HL-60 (cell line): ENCODE measurements around the gene EIF3I.
A peak's percentile ranks its signal among the peaks of the same experiment; 100 is the strongest.

Experiments
- DNase-seq, 2 experiments: peaks; one replicate each; pipeline ENCODE4 v3.0.0-alpha.2; 2010 to 2020; ENCODE audit warnings: low read depth in 1 of 2, low spot score in 1 of 2
- H3K27ac ChIP-seq: fragments of 250-450 bp; sonication (Bioruptor Pico); replicated peaks from 2 replicates; pipeline ENCODE4 v1.5.1; 2020; ENCODE audit warnings: mild to moderate bottlenecking, moderate library complexity
- H3K27me3 ChIP-seq: fragments of 250-450 bp; sonication (Bioruptor Pico); 2 replicates; pipeline ENCODE4 v1.5.1; 2021; ENCODE audit warnings: mild to moderate bottlenecking, moderate library complexity; ENCODE audit not compliant: insufficient read depth, poor library complexity, severe bottlenecking
- H3K4me3 ChIP-seq: replicated peaks from 2 replicates; pipeline ENCODE4 v1.5.1; 2011; ENCODE audit warnings: mild to moderate bottlenecking, control low read depth, low read length; ENCODE audit not compliant: insufficient read depth
- GABPA ChIP-seq: IDR thresholded peaks from 2 replicates; pipeline ENCODE4 v1.6.1; 2012; ENCODE audit warnings: low read depth
- POLR2AphosphoS5 ChIP-seq: IDR thresholded peaks from 2 replicates; pipeline ENCODE4 v1.6.1; 2012; ENCODE audit warnings: low read depth
- SPI1 ChIP-seq: IDR thresholded peaks from 2 replicates; pipeline ENCODE4 v1.6.1; 2012; ENCODE audit warnings: low read depth, mild to moderate bottlenecking, borderline replicate concordance
- TF ChIP-seq, protein P1 (sequence below): IDR thresholded peaks from one replicate; pipeline ENCODE4 v1.5.1; 2011; ENCODE audit warnings: low read length, control low read depth, inconsistent platforms; ENCODE audit not compliant: insufficient read depth
- TF ChIP-seq, protein P2 (sequence below): IDR thresholded peaks from 2 replicates; pipeline ENCODE4 v1.6.1; 2012; ENCODE audit warnings: low read depth; ENCODE audit not compliant: insufficient replicate concordance

The EIF3I gene

DNA sequence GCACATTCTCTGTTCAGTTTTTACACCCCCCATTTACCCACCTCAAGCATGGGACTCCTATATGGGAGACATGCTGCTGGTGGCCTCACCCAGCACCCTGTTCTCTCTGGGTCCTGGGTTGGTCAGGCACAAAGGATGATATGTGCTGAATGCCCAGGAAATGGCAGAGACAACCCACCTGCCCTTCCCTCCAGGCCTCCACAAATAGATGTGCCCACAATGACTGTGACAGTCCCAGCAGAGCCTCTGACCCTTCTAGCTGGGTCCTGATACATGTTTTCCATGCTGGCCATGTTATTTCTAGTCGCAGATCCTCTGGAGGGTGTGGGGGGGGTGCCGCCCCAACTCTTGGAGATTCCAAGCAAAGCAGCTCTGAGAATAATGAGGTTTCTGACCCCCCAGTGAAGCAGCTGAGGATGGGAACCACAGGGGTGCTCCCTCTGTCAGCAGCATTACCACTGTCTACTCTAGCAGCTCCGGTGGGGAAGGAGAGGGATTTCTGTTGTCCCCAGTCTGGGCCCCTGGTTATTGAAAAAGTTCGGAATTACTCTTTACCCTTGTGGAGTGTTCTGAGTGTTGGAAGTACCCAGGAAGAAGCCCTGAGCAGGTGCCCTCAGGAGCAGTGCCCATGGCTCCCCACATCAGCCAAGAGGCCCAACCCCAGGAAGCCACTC lies 23.0 kb upstream of the EIF3I start:
- Histone ChIP-seq H3K27ac (no peak overlapping the region), H3K4me3 (no peak overlapping the region), H3K27me3 (no peaks in the 10 kb centered on the region)
- DNase-seq: no peak
- TF ChIP-seq GABPA (no peak), POLR2AphosphoS5 (no peak), SPI1 (no peak)
- TF ChIP-seq, protein P1, sequence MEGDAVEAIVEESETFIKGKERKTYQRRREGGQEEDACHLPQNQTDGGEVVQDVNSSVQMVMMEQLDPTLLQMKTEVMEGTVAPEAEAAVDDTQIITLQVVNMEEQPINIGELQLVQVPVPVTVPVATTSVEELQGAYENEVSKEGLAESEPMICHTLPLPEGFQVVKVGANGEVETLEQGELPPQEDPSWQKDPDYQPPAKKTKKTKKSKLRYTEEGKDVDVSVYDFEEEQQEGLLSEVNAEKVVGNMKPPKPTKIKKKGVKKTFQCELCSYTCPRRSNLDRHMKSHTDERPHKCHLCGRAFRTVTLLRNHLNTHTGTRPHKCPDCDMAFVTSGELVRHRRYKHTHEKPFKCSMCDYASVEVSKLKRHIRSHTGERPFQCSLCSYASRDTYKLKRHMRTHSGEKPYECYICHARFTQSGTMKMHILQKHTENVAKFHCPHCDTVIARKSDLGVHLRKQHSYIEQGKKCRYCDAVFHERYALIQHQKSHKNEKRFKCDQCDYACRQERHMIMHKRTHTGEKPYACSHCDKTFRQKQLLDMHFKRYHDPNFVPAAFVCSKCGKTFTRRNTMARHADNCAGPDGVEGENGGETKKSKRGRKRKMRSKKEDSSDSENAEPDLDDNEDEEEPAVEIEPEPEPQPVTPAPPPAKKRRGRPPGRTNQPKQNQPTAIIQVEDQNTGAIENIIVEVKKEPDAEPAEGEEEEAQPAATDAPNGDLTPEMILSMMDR: no peak
- TF ChIP-seq, protein P2, sequence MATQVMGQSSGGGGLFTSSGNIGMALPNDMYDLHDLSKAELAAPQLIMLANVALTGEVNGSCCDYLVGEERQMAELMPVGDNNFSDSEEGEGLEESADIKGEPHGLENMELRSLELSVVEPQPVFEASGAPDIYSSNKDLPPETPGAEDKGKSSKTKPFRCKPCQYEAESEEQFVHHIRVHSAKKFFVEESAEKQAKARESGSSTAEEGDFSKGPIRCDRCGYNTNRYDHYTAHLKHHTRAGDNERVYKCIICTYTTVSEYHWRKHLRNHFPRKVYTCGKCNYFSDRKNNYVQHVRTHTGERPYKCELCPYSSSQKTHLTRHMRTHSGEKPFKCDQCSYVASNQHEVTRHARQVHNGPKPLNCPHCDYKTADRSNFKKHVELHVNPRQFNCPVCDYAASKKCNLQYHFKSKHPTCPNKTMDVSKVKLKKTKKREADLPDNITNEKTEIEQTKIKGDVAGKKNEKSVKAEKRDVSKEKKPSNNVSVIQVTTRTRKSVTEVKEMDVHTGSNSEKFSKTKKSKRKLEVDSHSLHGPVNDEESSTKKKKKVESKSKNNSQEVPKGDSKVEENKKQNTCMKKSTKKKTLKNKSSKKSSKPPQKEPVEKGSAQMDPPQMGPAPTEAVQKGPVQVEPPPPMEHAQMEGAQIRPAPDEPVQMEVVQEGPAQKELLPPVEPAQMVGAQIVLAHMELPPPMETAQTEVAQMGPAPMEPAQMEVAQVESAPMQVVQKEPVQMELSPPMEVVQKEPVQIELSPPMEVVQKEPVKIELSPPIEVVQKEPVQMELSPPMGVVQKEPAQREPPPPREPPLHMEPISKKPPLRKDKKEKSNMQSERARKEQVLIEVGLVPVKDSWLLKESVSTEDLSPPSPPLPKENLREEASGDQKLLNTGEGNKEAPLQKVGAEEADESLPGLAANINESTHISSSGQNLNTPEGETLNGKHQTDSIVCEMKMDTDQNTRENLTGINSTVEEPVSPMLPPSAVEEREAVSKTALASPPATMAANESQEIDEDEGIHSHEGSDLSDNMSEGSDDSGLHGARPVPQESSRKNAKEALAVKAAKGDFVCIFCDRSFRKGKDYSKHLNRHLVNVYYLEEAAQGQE: no peak

DNA sequence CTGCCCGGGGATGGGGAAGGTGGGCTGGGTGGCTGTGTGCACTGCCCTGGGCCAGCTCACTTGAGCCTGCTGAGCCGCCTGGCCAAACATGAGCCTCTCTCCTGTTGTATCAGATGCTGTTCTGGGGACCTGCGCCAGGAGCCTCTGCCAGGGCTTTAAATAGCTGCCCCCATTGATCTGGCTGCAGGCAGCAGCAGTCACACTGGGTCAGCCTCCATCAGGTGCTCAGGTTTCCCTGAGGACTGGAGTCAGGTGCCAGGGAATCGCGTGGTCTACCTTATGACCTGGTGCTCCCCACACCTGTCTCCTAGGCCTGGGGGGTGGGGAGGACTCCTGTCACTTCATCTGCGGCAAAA lies 22.5 kb upstream of the EIF3I start:
- TF ChIP-seq GABPA (no peak), POLR2AphosphoS5 (no peak), SPI1 (no peak)
- TF ChIP-seq, protein P2: no peak
- TF ChIP-seq, protein P1: no peak
- Histone ChIP-seq H3K27ac (no peak overlapping the region), H3K27me3 (no peaks in the 10 kb centered on the region), H3K4me3 (no peak overlapping the region)
- no peak for DNase-seq

DNA sequence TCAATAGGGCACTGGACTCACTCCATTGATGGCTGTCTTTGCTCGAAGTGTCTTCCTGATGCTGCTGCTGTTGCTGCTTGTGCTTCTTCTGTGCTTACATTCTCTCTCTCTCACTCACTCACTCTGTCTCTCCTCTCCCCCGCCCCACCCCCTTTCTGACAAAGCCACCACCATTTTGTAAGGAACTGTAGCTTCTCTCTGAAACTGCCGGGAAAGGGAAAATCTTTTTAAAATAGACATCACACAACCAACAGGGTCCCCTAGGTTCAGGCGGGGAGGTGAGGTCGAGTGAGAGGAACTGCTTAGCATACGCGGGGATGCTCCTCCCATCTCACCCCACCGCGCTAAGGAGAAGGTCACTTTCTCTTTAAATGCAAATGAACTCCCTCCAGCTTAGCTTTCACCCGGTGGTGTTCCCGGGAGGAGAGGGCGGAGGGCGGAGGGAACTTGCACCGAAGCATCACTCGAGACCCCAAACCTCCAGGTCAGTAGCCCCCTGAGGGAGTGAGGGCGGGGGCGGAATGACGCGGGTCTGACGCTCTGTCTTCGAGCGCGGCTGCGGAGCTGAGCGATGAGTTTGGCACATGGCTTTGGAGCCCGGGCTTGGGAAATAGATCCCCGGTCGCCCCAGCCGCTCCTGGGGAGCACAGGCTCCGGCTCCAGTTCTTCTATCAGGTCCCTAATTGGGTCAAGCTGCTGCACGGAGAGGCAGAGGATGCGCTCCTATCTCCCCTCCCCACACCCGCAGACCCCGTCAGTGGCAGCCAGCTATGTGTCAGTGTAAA lies 21.8 kb upstream of the EIF3I start, which contains the start of gene CCDC28B:
Gene CCDC28B (plus strand): TSS at position 370 of the 785 bp plus-strand sequence. CDS start 1,341 bp downstream, outside the sequence.
- DNase-seq: peak in 1 of 2 experiments; percentile 21
- peak within 1 kb of the TSS; percentile 42 for H3K4me3 ChIP-seq
- no peak within 1 kb of the TSS for H3K27ac ChIP-seq
- TF ChIP-seq SPI1: peak; percentile 22; the same call in 1 of the 2 replicates
- TF ChIP-seq, protein P1: no peak
- no peaks in the 10 kb centered on the region for H3K27me3 ChIP-seq
